Activated CD8-positive, alpha-beta memory T cell treated with anti-CD3 and anti-CD28 coated beads, Interleukin-2, amount 50 U/mL, for 24 hours (primary cell): Measurements from ENCODE around the gene FCHSD2.

Experiments used
- DNase-seq: peaks from one replicate; pipeline ENCODE4 v3.0.0-alpha.2; 2020; ENCODE audit errors: extremely low read depth

FCHSD2 gene

DNA sequence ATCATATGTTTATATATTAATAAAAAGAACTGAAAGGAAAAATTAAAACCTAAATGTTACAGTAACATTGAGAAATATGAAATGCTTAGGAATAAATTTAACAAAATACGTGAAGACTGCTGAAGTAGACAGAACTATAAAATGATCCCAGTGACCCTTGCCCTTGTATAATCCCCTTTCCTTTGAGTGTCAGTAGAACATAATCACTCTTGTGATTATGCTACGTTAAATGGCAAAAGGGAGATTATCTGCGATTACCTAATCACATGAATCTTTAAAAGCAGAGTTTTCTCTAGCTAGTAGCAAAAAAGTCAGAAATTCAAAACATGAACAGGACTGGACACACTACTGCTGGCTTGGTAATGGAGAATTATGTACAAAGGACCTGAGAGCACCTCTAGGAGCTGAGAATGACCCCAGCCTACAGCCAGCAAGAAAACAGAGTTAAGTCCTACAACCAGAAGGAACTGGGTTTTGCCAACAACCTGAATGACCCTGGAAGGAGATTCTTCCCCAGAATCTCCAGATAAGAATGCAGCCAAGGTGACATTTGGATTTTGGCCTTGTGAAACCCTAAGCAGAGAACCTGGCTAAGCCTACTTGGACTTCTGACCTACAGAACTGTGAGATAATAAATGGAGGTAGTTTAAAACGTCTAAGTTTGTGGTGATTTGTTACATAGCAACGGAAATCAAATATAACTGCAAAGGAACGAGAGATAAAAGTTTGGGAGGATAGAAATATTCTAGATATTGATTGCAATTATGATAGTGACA is 170.7 kb downstream of the FCHSD2 start:
- DNase-seq = no peak

DNA sequence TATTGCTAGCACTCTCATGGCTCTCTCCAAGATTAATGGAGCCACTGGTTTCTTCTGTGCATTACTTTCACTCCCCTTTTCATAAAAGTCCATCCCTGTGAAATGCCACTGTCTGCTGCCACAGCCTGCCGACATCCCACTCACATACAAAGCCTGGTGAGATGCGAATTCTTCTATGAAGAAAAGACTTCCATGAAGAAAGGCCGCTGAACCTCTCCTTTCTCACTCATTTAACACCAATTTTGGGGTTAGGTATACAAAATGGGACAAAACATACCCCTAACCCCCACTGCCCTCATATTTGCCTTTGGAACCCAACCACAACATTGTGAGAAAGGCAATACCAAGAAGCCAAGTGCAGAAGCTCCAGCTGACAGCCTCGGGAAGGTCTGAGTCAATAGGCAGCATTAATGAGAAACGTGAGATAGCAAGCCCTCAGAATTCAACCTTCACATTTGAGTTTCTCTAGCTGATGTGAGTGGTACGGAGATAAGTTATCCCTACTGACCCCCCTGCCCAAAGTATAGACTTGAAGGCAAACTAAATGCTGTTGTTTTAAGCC is 171.5 kb downstream of the FCHSD2 start:
- DNase-seq = no peak

DNA sequence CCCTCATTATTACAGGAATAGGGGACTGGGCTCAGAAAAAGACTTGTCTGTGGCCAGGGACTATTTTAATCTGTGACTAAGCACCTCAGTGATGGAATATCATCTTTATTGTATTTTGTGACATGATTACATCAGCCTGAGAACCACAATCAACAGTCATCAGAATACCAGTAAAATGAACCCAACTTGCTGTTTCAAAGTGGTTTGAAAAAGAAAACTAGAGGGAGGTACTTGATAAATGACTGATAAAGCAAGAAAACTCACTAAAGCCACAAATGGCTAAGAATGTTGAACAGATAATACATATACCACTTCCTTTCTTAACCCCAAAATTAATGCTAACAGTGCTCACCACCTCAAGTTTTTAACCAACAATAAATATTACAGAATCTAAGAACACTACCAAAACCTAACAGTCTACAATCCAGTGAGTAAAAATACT is 172.2 kb downstream of the FCHSD2 start:
- no peak for DNase-seq

DNA sequence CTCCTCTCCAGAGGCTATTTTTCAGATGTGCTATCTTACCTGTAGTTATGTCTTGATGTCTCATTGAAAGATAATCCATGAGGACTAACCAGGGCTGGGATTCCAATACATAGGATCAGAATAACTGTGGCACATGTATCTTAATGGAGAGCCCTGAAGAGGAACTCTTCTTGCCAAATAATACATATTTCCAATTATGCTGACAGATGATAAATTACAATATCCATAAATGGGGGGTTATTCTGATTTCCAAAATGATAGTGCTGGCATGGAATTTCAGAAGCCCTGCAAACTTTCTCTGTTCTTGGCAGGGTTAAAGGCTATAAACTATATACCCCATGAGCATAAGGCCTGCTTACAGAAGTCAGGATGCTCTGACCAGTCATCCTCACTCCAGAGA is 173.7 kb downstream of the FCHSD2 start:
- no peak for DNase-seq

DNA sequence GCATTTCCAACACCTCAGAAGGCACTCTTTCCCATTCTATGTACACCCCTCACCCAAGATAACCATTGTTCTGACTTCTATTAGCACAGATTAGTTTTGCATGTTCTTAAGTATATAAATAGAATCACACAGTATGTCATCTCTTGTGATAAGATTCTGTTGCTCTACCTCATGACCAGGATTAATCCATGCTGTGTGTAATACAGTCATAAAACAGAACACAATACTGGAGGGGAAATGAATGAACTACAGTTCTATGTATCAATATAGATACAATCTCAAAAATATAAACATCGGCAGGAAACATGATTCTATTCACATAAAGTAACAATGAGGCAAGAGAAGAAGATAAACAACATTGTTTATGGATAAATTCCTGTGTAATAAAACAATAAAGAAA is 176.4 kb downstream of the FCHSD2 start:
- no peak for DNase-seq

DNA sequence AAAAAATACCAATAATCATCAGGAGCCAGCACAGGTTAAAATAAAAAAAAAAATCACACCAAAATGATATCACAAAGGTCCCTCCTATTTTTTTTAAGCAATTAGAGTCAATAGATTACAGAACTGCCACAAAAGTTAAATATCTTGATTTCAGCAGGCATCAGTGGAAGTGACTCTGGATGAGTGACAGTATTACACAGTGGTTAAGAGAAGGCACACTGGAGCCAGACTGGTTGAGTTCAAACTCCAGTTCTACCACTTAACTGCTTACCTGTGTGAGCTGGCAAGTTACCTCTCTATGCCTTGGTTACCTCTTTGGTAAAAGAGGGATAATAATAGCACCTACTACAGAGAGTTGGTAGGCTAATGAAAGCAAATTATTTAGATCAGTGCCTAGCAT is 179.4 kb downstream of the FCHSD2 start:
- no peak for DNase-seq

DNA sequence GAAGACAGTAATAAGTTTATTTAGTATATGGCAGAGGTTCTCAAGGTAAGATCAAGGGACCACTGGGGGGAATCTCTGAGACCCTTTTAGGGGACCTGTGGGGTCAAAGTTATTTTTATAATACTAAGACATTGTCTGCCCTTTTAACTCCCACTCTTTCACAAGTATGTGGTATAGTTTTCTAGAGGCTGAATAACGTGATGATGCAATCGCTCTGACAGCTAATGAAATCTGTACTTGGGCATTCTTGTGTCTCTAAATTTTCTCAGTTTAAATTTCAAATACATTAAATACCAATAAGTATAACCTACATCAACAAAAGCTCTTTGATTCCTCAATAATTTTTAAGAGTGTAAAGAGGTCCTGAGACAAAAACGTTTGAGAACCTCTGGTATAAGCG is 180.0 kb downstream of the FCHSD2 start:
- DNase-seq = no peak

DNA sequence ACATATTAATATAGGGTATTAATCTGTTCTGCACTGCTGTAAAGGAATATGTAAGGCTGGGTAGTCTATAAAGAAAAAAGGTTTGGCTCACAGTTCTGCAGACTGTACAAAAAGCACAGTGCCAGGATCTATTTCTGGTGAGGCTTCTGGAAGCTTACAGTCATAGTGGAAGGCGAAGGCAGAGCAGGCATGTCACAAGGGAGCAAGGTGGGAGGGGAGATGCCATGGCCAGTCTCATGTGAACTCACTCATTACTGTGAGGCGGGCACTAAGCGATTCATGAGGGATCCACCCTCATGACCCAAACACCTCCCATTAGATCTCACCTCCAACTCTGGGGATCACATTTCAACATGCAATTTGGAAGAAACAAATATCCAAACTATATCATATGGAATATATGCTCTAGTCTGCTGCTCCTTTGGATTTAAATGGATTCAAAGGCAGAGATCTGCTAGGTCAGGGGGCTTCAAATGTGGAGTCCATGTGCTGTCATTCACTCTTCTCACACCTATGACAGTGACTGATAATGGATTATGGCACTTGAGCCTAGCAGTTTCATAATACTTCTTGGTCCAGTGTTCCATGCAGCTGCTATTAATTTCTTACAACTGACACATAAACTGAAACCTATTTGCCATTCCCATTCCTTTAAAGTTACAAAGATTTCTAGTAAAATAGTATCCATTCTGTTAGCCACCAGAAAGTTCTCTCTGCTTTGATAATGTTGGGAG is 182.0 kb downstream of the FCHSD2 start:
- DNase-seq = no peak

DNA sequence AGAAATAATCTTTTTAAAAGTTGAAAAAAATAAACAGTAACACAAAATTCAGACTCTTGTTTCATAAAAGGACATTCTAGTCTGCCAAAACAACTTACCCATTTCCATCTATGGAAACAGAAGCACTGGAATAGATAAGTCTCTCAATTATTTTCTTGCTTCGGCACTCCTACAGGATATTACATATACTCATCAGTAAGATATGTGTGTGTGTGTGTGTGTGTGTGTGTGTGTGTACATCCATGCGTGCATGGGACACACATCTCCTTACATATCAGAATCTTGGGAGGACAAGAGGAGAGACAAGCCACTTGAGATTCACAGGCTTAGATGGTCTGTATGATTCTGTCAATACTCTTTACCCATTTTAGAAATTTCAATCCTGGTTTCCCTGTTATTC is 183.3 kb downstream of the FCHSD2 start:
- no peak for DNase-seq

DNA sequence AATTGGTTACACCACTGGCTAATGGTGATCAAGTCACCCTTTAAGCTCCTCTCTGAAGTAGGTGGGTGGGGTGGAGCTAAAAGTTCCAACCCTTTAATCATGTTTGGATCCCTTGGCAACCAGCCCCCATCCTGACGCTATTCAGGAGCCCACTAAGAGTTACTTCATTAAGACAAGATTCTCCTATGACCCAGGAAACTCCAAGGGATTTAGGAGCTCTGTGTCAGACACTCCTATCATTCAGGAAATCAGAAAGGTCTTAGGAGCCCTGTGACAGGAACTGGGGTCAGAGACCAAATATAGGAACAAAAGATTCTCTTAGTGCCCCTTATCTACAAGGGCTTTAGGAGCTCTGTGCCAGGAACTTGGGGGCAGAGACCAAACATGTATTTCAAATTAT is 186.7 kb downstream of the FCHSD2 start:
- no peak for DNase-seq

DNA sequence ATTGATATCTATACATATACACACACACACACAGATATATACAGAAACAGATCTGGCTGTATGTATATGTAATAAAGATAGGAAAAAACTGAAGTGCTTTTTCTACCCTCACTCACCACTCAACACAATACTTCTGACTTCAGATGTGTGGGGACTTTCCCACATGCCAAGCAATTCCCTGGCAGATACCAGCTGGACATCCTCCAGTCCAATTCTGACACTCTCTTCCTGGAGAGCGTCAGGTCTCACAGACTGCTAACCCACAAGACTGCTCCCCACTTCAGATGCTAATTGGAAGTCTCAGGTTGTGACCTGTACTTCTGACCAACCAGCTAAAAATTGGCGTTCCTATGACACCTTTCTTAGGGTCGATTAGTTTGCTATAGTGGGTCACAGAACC is 187.3 kb downstream of the FCHSD2 start:
- no peak for DNase-seq

DNA sequence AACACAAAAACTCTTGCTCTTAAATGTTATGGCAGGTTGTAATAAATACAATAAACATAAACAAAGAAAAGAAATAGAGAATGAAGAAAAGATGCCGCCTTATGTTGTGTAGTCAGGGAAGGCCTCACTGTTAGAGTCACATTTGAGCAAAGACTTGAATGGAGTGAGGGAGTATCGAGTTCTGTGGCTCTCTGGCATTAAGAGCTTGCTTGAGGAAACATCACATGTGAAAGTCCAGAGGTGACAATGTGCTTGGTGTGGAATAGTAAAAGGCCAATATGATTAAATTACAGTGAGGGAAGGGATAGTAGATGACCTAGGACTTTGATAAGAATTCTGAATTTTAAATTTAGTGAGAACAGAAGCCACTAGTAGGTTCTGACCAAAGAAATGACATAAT is 188.5 kb downstream of the FCHSD2 start:
- no peak for DNase-seq

DNA sequence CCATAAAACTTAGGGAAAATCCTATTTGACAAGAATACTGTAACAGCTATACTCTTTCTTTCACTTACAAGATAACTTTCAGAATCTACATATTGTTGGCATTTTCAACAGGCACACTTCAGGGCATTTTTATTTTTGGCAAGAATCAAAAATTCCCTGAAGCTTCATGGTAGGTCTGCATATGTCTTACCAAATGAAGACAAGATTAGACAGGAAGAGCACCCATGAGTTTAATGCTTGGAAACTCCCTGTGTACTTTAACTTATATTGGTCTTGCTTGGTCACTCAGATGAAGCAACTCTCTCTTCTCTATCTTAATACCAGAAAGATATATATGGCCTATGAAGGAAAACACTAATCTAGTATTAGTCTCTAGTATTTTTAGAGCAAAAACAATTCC is 190.2 kb downstream of the FCHSD2 start:
- no peak for DNase-seq

DNA sequence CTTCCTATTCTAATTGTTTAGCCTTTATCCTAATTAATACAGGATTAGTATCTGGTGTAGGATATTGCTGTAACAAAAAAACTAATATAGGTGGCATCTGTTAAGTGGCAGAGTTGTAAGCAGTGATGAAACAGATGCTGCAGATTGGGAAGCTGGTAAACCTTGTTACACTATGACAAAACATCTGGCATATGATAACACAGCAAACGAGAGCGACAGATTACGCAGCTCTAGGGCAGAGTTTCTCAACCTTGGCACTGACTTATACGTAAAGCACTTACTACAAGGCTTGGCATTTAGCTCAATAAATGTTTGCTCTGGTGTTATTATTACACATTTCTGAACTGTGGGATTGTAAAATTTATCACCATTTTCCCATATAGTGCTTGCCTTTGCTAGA is 190.9 kb downstream of the FCHSD2 start:
- no peak for DNase-seq

DNA sequence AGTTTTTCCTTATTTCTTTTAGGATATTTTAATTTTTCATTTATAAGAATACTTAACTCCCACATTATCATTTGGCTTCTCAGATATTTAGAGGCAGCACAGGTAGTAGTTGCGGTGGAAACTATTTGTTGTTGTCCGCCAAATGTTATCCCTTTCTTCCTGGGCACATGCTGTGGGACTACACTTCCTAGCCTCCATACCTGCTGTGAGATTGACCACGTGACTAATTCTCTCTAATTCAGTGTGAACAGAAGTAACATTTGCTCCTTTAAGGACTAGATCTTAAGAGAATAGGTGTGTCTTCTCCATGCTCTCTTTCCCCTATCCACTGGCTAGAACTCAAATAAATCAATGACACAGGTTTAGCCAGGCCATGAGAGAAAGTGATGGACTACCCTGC is 191.4 kb downstream of the FCHSD2 start:
- DNase-seq = no peak

DNA sequence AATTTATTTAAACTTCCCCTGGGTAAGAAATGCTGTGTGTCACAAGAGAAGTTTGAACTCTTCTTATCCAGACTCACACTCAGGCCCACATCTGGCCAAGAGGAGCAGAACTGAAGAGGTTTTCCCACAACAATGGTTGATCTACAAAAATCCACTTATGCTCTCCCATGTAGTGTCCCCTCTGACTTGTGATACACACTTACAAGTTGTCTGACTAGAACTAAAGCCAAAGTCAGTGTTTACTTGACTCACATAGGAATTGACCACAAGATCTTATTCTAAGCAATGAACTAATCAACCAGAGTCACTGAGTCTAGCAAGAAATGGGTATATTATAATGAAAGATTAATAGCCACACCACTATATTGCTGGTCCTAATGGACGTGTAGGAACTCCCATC is 194.9 kb downstream of the FCHSD2 start:
- DNase-seq = no peak

DNA sequence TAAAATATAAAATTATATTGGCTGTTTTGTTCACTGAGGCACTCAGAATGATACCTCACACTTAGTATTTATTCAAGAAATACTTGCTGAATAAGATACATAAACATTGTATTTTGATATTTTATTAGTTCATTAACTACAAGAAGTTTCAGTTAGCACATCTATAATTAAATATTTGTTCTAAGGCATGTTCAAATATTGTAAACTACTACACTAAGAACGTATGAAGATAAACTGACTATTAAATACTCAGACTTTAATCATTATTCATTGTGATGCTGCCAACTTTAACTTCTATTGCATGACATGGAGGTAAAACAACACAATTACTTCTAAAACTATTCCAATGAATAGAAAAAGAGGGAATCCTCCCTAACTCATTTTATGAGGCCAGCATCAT is 198.5 kb downstream of the FCHSD2 start:
- DNase-seq = no peak

DNA sequence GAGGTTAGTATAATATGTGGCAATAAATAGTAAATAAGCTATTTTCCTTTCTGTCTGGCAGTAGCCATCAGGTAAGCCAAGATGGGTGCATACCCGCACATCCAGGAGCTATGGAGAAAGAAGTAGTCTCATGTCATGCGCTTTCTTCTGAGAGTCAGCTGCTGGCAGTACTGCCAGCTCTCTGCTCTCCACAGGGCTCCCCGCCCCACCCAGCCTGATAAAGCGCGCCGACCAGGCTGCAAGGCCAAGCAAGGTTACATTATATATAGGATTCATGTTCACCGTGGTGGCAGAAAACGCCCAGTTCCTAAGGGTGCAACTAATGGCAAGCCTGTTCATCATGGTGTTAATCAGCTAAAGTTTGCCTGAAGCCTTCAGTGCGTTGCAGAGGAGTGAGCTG is 201.7 kb downstream of the FCHSD2 start:
- no peak for DNase-seq

DNA sequence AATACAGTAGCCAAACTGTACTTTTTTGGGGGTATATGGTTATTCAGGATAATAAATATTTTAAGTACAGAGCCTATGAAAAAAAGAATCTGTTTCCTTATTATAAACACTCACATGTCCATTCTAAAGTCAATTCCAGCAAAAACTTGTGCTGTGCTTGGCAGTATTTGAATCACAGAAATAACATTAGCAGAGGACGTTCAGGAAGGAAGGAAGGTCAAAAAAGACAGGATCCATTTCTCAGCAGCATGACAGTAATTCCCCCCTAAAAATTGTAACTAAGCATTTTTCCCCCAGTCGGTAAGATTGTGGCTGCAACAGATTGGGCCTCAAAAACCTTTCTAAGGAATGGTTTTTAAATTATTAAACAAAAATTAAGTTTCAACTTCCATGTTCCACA is 203.1 kb downstream of the FCHSD2 start:
- no peak for DNase-seq

DNA sequence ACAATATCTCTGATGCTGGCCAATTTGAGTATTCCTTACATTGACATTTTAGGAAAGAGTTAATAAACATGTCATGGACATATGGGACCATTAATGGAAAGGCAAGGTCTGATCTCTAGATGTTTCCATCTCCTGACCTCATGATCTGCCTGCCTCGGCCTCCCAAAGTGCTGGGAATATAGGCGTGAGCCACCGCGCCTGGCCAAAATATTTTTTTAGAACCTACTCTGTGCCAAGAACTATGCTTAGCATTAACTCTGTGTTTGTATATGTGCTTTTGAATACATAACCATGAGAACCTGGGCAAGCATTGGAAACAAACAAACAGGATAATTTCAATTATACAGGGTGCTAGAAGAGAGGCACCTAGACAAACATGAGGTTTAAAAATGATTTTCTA is 204.7 kb downstream of the FCHSD2 start:
- DNase-seq = no peak

DNA sequence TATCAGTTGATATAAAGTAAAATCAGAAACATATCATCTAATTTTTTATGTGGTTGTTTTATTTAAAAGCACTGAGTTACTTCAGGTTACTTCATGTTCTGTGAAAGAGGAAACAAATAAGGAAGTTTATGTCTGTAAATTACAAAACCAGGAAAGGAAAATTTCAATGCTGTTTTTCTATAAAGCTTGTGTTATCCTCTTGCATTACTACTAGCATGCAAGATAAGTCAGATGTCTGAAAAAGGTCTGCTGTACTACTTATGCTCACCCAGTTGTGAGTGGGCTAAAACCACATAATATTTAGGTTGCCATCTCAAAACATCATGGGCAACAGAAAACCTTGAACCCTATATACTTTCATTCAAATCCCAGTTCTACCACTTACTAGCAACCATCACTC is 206.4 kb downstream of the FCHSD2 start:
- no peak for DNase-seq

DNA sequence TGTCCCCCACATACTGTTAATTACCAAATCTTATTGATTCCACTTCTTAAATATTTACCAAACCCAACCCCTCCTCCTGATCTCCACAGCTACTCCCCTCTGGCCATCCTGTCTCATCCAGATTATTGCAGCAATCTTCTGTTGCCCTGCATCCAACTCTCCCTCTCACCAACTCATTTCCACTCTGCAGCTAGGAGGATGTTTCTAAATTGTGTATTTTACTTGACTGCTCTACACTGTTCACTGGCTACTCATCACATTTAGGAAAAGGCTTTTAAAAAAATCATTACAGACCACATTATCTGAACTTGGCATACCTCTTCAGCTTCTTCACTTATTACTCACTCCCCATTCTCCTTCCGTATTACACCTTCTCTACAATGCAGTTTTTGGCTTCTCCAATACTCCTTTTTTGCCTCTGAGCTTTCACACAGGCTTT is 210.0 kb downstream of the FCHSD2 start:
- no peak for DNase-seq

DNA sequence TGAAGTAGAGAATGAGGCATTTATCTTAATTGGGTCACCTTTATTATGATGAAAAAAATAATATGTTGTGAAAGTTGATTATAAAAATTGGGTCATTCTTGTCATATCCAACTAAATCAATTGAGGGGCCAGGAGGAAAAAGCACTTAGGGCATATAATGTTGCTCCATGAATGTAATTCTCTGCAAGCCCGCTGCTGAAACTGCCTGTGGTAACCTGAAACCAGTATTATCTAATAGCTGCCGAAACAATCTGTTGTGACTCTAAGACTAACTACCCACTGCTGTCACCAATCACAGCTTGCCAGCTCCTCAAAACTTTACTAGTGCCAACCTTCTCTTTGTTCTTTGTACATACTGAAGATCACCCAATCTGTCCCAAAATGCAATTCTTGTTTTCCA is 212.1 kb downstream of the FCHSD2 start:
- DNase-seq = no peak
